Renal pelvis (tissue), 12 donors: ENCODE data around the gene ZC3H12A. TPM values are rescaled to one million over a fixed set of nuclear protein-coding genes. Genes with fewer than 3 reads are reported as not detected.

Source experiments
- DNase-seq: peaks from one replicate; pipeline ENCODE4 v3.0.0-alpha.2; 2013
- long read RNA-seq, 16 experiments: transcript quantifications; one replicate each; lab custom pipeline, GENCODE V29; 2026
- polyA plus RNA-seq, 3 donors: library from polyadenylated mRNA; unstranded; fragments of 120-200 nt; gene quantifications; one replicate each; pipeline ENCODE4 v1.2.1, GENCODE V29; 2013; ENCODE audit not compliant: insufficient read length in 3 of 3

Gene ZC3H12A
- polyA plus RNA-seq: 1 to 10 TPM; 2.6 to 2.9 (median 2.9) TPM
- long read RNA-seq, donor 1: 0 reads
- long read RNA-seq, donor 2: 0 reads
- long read RNA-seq, donor 3: 0 reads
- long read RNA-seq, donor 4: 0 reads
- long read RNA-seq, donor 5: 0 reads
- long read RNA-seq, donor 6: 0 reads
- long read RNA-seq, donor 7: 0 reads
- long read RNA-seq, donor 8: 0 reads
- long read RNA-seq, donor 9: 0 reads
- long read RNA-seq, donor 10: 0 reads
- long read RNA-seq, donor 11: 0 reads
- long read RNA-seq, donor 12: 0 reads
- long read RNA-seq, donor 13, partial matches to known transcripts: 5 of 5 reads
- long read RNA-seq, donor 13, other reads (novel, unspliced or antisense): 0 of 5 reads
- long read RNA-seq, donor 14: 0 reads
- long read RNA-seq, donor 15, partial matches to known transcripts: 0 of 1 reads
- long read RNA-seq, donor 15, other reads (novel, unspliced or antisense): 0 of 1 reads
- long read RNA-seq, donor 16: 0 reads

DNA sequence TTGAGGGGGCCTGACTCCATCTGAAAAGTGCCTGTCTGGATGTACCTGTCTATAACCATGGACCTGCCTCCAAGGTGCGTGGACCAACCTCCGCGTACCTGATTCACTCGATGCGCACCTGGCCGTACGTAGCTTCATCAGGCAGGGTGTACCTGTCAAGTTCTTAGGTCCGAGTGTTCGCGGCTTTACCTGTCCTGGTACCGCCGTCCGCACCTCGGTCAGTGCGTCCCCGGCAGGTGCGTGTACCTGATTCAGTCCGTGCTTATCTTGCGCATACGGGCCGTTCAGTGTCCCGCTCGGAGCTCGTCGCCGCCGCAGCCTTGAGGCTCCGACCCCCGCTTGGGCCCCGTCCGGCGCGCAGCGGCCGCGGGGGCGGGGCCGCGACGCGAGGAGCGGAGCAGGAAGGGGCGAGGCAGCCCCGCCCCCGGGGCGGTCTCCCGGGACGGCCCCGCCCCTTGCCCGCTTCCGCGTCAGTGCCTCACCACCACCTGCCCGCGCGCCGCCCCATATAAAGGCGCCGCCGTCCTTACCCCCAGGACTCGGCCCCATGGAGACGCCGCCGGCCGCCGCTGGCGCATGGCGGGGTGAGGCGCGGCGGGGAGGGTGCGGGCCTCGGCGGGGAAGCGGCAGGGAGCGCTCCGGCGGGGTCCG is at the start of gene ZC3H12A:
TSS of gene ZC3H12A (plus strand) at position 535 of the 651 bp plus-strand sequence. CDS start 917 bp downstream, outside the sequence.
- DNase-seq: peak; percentile 87

DNA sequence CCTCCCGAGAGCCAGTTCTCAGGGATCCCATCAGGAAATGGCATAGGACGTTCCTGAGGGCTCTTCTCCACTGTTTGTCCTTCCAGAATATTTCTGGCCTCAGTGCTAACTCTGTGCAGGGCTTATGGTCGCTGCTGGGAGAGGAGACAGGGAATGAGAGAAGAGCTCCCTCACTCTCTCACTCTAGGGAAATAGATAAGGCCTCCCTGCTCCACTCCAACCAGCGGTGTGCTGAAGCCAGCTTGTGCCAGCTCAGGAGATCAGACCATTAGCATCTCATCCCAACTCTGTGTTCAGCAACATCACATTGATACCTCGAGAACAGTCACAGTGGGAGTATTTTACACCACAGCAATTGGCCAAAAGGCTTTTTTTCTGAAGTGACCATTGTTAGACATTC is 49.2 kb upstream of the ZC3H12A start:
- DNase-seq: no peak

GRCh38 chr1:37429029-37429428 is 45.4 kb upstream of the ZC3H12A start:
- DNase-seq: no peak

DNA sequence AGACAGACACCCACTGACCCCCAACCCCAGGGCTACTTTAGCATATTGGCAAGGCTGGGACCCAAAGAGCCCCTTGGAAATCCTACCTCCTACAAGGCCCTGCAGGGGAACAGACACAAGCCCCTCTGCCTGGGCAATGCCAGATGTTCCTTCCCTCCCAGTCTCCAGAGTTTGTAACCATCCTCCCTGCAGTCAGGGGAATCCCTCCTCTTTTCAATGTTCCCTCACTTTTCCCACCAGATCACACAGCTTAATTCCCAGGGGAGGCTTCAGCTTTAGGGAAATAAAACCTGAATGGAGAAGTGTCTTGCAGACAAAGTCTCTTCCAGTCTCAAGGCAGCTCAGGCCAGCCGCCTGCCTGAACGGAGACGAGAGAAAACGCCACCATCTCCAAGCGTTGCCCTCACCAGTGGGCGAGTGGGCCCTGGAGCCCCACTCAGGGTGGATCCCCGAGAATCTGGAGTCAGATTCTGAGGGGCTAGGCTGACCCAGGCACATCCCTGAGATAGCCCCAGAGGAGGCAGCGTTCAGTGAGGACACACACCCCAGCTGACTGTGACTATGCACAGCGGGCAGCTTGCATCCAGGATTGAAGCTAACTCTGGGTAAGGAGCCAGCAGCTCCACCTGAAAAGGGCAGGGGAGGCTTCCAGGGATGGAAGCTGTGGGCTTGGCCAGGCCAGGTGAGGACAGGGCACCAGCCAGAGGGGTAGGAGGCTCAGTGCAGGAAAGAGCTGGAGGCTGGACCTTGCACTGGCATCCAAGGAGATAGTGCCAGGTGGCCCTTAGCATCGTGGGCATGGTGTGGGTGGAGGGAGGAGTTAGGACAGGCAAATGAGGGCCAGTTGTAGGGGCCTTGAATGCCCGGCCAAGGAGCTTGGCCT is 44.0 kb upstream of the ZC3H12A start:
- no peak for DNase-seq

DNA sequence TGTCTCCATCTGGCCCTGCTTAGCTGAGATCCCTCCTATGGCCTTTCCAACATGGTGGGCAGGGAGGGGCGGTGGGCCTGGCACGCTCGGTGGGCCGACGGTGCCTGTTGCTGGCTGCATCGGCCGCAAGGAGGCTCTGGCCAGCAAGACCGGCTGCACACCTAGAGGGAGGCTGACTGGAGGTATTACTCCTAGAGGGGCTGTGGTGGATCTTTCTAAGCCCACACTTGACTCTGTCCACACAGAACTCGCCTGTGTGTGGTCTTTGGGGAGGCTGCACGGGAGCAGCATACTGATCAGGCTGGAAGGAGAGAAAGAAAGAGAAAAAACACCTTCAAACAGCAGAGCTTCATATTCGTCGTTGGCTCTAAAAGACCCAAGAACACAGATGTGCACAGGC is 41.7 kb upstream of the ZC3H12A start:
- no peak for DNase-seq

DNA sequence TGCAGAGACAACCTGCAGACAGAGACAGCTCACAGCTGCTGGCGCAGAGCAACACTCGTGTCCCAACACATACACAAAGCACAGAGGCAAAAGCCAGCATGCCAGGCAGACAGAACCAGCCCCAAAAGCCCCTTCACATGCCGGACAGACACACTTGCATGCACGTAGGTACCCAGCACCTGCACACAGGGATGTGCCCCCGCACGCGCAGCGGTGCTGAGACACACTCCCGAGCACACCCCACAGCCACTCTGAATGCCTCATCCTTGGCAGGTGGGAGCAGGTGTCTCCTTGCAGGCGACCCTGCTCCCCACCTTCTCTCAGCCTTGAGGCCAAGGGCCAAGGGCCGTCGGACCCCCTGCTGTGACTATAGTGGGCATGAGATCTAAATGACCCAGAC is 41.2 kb upstream of the ZC3H12A start:
- no peak for DNase-seq

- DNase-seq: peak; percentile 30
Measured at GRCh38 chr1:37434292-37435225, 39.8 kb upstream of the ZC3H12A start.

DNA sequence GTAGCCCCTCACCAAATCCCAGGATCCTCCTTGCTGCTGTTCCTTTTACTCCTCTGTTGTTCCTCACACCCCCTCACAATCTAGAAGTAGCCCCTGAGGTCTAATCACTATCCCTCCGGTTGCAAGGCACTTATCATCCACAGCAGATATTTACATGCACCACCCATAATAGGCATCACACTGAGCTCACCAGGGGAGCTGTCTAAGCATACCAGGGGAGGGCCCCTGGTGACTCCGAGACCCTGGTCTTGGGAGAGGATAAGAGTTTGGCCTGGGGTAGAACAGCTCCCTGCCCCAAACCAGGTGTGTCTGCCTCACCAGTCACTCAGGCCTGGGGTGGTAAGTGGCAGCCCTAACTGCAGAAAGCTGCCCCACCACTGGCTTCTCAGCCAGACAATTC is 37.3 kb upstream of the ZC3H12A start:
- DNase-seq: no peak

DNA sequence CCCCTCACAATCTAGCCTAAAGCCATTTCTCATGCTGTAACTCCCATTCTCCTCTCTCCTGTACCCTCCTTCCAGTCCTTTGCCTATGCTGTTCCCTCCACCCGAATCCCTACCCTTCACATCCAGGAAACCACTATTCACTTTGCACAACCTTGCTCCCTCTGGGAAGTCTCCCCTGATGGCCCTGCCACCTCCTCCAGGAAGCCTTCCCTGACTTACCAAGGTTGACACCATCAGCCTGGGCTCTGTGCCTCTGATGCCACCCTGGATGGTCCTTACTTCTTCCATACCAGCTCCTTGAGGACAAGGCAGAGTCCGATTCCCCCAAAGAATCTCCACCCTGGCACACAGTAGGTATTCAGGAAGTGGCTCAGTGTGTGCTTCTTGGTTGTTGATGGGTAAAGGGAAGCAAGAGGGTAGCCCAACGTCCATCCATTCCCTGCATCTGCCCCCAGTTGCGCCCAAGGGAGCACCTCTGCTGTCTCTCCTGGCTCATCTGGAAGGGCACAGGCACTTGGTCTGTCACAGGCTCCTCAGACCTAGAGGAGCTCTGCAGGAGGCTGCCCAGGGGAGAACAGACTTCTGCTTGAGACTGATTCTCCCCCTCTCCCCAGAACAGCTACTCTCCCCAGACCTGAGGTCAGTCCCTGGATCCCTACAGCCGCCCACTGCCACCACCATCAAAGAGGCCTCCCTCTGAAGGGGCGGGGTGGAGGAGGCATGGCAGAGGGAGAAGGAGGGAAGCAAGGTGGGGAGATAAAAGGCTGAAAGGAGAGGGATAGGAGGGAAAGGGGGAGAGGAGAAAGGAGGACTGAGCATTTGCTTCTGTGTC is 36.1 kb upstream of the ZC3H12A start:
- DNase-seq: no peak

DNA sequence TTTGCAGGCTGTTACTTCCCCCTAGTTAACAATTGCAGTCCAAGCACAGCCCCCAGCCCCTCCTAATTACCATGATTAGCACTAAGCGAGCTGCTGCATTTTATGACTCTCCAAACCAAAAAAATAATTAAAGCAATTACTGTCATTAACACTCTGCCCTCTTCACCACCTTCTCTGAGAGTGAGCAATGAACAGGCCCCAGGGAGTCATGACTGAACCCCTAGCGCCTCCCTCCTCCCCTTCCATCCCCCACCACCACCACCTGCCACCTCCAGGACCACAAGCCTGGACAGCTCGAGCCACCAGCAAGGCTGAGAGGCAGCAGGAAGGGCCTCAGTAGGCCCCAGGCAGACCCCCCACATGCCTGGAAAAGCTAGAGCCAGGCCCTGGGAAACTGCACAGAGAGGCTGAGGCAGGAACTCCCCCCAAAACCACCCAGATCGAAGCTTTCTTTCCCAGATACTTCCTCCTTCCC is 35.5 kb upstream of the ZC3H12A start:
- no peak for DNase-seq

GRCh38 chr1:37439349-37439995 is 34.9 kb upstream of the ZC3H12A start:
- no peak for DNase-seq

DNA sequence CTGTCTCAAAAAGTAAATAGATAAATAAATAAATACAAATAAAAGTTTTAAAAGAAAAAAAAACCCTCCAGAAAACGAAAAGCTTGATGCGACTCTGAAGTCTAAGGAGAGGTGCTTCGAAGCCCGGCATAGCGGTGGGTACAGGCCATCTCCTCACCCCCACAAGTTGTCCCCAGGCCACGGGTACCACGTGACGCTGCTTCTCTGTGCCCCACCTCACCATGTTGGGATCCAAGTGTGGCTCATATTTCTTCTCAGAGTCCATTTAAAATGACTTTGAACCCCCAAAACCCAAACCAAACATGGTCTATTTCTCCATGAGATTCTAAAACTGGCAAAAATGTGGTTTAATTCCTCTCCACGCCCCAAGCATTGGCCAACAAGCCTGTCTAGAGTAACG is 32.9 kb upstream of the ZC3H12A start:
- DNase-seq: no peak

DNA sequence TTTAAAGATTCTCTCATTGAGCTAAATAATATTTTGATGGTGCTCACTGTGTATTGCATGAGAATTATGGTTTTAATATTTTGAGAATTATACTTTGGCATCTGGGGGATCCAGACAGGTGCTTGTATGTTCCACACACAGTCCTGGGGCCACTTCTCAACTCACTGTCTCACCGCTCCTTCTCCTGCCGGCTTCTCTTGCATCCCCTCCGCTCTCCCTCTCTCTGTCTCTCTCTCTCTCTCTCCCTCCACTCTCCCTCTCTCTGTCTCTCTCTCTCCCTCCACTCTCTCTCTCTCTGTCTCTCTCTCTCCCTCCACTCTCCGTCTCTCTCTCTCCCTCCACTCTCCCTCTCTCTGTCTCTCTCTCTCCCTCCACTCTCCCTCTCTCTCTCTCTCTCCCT is 32.2 kb upstream of the ZC3H12A start:
- DNase-seq: no peak

DNA sequence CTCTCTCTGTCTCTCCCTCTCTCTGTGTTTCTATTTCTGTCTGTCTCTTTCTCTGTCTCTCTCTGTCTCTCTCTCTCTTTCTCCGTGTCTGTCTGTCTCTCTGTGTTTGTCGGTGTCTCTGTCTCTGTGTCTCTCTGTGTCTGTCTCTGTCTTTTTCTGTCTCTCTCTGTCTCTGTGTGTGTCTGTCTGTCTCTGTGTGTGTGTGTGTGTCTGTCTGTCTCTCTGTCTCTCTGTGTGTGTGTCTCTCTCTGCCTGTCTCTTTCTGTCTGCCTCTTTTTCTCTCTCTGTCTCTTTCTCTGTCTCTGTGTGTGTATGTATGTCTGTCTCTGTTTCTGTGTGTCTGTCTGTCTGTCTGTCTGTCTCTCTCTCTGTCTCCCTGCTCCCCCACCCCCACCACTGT is 31.7 kb upstream of the ZC3H12A start:
- no peak for DNase-seq

- no peak for DNase-seq
Measured at GRCh38 chr1:37446874-37447273, 27.5 kb upstream of the ZC3H12A start.

DNA sequence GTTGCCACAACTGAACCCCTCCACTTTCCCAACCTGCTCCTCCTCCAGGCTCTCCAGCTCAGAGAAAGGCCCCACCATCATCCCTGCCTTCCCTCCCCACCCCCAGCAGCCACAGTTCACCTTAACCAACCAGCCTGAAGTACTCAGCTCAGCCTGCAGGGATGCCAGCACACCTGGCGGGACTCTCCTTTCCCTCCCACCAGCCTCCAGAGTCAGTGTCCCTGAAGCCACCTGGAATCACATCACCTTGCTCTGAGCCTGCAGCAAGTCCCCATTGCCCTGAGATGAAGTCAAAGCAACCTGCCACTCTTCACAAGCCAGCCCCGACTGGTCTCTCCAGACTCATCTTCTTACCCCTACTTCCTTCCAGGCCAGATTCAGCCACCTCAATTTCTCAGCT is 26.2 kb upstream of the ZC3H12A start:
- no peak for DNase-seq

GRCh38 chr1:37448691-37449417 is 25.5 kb upstream of the ZC3H12A start:
- no peak for DNase-seq

DNA sequence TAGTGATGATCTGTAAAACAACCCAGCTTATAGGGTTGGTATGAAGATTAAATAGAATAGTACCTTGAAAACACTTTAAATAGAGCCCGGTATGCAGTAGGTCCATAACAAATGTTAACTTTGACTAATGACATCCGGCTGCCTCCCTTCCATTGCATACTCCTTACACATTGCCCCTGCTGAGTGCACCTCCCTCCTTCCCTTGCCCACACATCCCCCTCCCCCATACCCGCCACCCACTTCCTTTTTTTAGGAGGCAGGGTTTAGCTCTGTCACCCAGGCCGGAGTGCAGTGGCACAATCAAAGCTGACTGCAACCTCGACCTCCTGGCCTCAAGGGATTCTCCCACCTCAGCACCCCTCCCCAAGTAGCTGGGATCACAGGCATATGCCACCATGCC is 24.4 kb upstream of the ZC3H12A start:
- DNase-seq: no peak

GRCh38 chr1:37452416-37452815 is 22.0 kb upstream of the ZC3H12A start:
- DNase-seq: no peak
